CD14-positive monocyte (primary cell): ENCODE results near the gene ZNF584. TPM values are rescaled to one million over a fixed set of nuclear protein-coding genes. Genes with fewer than 3 reads are reported as not detected.
"Not testable (repeated sequence)": the region's sequence is repeated elsewhere in the genome, so short reads cannot be mapped to it uniquely, and the experiment has no call there.

ENCODE experiments used
- DNase-seq, 3 donors: peaks; one replicate each; pipeline ENCODE4 v3.0.0-alpha.2; 2011 to 2022
- H2AFZ ChIP-seq: 2 replicates; pipeline ENCODE4 v1.6.0; 2012; ENCODE audit warnings: mild to moderate bottlenecking, low read depth, low read length, inconsistent platforms; ENCODE audit not compliant: insufficient read depth, poor library complexity, severe bottlenecking
- H3K27ac ChIP-seq, 2 donors: 1 replicate in 1 of 2; 2 replicates in 1 of 2; pipeline ENCODE4 v1.5.1; 2012 to 2013; ENCODE audit warnings: low read length in 2 of 2, control low read depth in 1 of 2, inconsistent platforms in 1 of 2, low read depth in 1 of 2, mild to moderate bottlenecking in 1 of 2
- H3K27me3 ChIP-seq, 2 donors: one replicate each; pipeline versions ENCODE4 v1.6.0 to v1.6.1; 2011 to 2013; ENCODE audit warnings: low read length in 2 of 2; ENCODE audit not compliant: control insufficient read depth in 2 of 2, insufficient read depth in 2 of 2
- H3K36me3 ChIP-seq, 2 donors: replicated peaks in 1 of 2; 1 replicate in 1 of 2; 2 replicates in 1 of 2; pipeline versions ENCODE4 v1.5.1 to v1.6.1; 2012 to 2013; ENCODE audit warnings: low read length in 2 of 2, control low read depth in 1 of 2, inconsistent platforms in 1 of 2, mild to moderate bottlenecking in 1 of 2; ENCODE audit not compliant: insufficient read depth in 2 of 2, control insufficient read depth in 1 of 2
- H3K4me1 ChIP-seq, 2 donors: 1 replicate in 1 of 2; 2 replicates in 1 of 2; pipeline versions ENCODE4 v1.5.1 to v1.6.1; 2012 to 2013; ENCODE audit warnings: low read length in 2 of 2, control low read depth in 1 of 2, inconsistent platforms in 1 of 2, mild to moderate bottlenecking in 1 of 2, moderate library complexity in 1 of 2; ENCODE audit not compliant: insufficient read depth in 2 of 2, control insufficient read depth in 1 of 2
- H3K4me2 ChIP-seq: replicated peaks from 2 replicates; pipeline ENCODE3; 2012; ENCODE audit warnings: low read length, moderate library complexity, mild to moderate bottlenecking; ENCODE audit not compliant: poor library complexity, severe bottlenecking; ENCODE audit errors: extremely low read depth
- H3K4me3 ChIP-seq, 3 experiments: fragments of 200-600 bp in 1 of 3; sonication (generic) in 1 of 3; replicated peaks in 1 of 3; 1 replicate in 2 of 3; 2 replicates in 1 of 3; pipeline ENCODE4 v1.5.1; 2011 to 2013; ENCODE audit warnings: low read length in 3 of 3, mild to moderate bottlenecking in 3 of 3, control low read depth in 2 of 3, low read depth in 2 of 3, inconsistent platforms in 1 of 3, moderate library complexity in 1 of 3
- H3K79me2 ChIP-seq: 2 replicates; pipeline ENCODE4 v1.6.0; 2012; ENCODE audit warnings: mild to moderate bottlenecking, control low read depth, inconsistent platforms, low read length, moderate library complexity; ENCODE audit not compliant: insufficient read depth
- H3K9ac ChIP-seq: 2 replicates; pipeline ENCODE4 v1.6.0; 2017; ENCODE audit warnings: low read length, mild to moderate bottlenecking; ENCODE audit not compliant: insufficient read depth, poor library complexity, severe bottlenecking
- H3K9me3 ChIP-seq, 2 donors: replicated peaks in 1 of 2; 1 replicate in 1 of 2; 2 replicates in 1 of 2; pipeline versions ENCODE4 v1.5.1 to v1.6.1; 2012 to 2013; ENCODE audit warnings: low read length in 2 of 2, control low read depth in 1 of 2; ENCODE audit not compliant: control insufficient read depth in 1 of 2, insufficient read depth in 1 of 2
- H4K20me1 ChIP-seq: 2 replicates; pipeline ENCODE4 v1.6.0; 2012; ENCODE audit warnings: mild to moderate bottlenecking, low read length, control low read depth, moderate library complexity; ENCODE audit not compliant: insufficient read depth
- H3K27ac Mint-ChIP-seq, 7 donors: one replicate each; pipeline ENCODE4 v1.8.0; 2020; ENCODE audit warnings: mild to moderate bottlenecking in 7 of 7, mixed read lengths in 7 of 7, moderate library complexity in 6 of 7, inconsistent platforms in 2 of 7
- H3K27me3 Mint-ChIP-seq, 3 donors: one replicate each; pipeline ENCODE4 v1.8.0; 2021 to 2022; ENCODE audit warnings: low read depth in 3 of 3, mild to moderate bottlenecking in 3 of 3, mixed read lengths in 3 of 3, moderate library complexity in 3 of 3, inconsistent platforms in 1 of 3
- H3K36me3 Mint-ChIP-seq, 2 donors: one replicate each; pipeline ENCODE4 v1.8.0; 2020; ENCODE audit warnings: mixed read lengths in 2 of 2, inconsistent platforms in 1 of 2, mild to moderate bottlenecking in 1 of 2
- H3K4me1 Mint-ChIP-seq: one replicate; pipeline ENCODE4 v1.8.0; 2020; ENCODE audit warnings: mild to moderate bottlenecking, mixed read lengths
- H3K4me3 Mint-ChIP-seq, 2 donors: one replicate each; pipeline ENCODE4 v1.8.0; 2020; ENCODE audit warnings: mild to moderate bottlenecking in 2 of 2, mixed read lengths in 2 of 2, moderate library complexity in 1 of 2
- H3K9me3 Mint-ChIP-seq, 7 donors: one replicate each; pipeline ENCODE4 v1.8.0; 2020 to 2022; ENCODE audit warnings: mixed read lengths in 7 of 7, mild to moderate bottlenecking in 6 of 7, moderate library complexity in 6 of 7, inconsistent platforms in 2 of 7
- CTCF ChIP-seq: fragments of 200-600 bp; IDR thresholded peaks from one replicate; pipeline ENCODE4 v1.8.0; 2022; ENCODE audit warnings: antibody characterized with exemption, mild to moderate bottlenecking
- WGBS: methylation state at CpG from one replicate; pipeline ENCODE4 v1.1.5; 2013; ENCODE audit warnings: missing lambda C conversion rate; ENCODE audit not compliant: insufficient coverage; 5-methylcytosine and 5-hydroxymethylcytosine counted together
- intact Hi-C, 2 donors: fragments of 100-400 bp; cut with micrococcal nuclease; formaldehyde crosslinking; loops; one replicate each; pipeline versions ENCODE4 v1.15.0 to v1.15.1; 2023
- polyA plus RNA-seq, 3 donors: library from polyadenylated mRNA; depleted of rRNA in 1 of 3; unstranded in 2 of 3; stranded (reverse) in 1 of 3; fragments of 300-500 nt in 2 of 3; fragments of >200 nt in 1 of 3; fragmentation: Illumina TruSeq in 2 of 3; gene quantifications; 1 replicate in 2 of 3; 2 replicates in 1 of 3; pipeline ENCODE4 v1.2.3, GENCODE V29; 2012 to 2021

ZNF584 gene
- polyA plus RNA-seq, 3 donors: 1.2 to 3.1 (median 1.7) TPM

GRCh38 chr19:58400916-58401839 is 7.3 kb upstream of the ZNF584 start:
- Histone ChIP-seq H3K27ac (peak overlapping the region; percentile 3 to 55), H4K20me1 (no peaks in the 10 kb centered on the region), H3K4me1 (peaks cover 14% of the 10 kb centered on the region in 2 donors), H3K27me3 (peaks cover 0 to 18% of the 10 kb centered on the region in 2 donors), H3K36me3 (no peaks in the 10 kb centered on the region), H2AFZ (peak overlapping the region; percentile 82), H3K9me3 (no peaks in the 10 kb centered on the region), H3K4me3 (peak overlapping the region; percentile 35 to 72 (median 53)), H3K9ac (peak overlapping the region; percentile 40), H3K79me2 (no peaks in the 10 kb centered on the region), H3K4me2 (peak overlapping the region; percentile 69)
- 4% methylated on average over 61 of the region's 80 CpGs for WGBS
- Mint-ChIP-seq H3K27me3 (peaks cover 18 to 25% (median 24%) of the 10 kb centered on the region in 3 donors), H3K4me3 (peak overlapping the region; percentile 81 to 88), H3K27ac (peak overlapping the region; percentile 68 to 91 (median 78)), H3K9me3 (peaks cover 0 to 7% (median 2%) of the 10 kb centered on the region in 7 donors), H3K36me3 (no peaks in the 10 kb centered on the region), H3K4me1 (peaks cover 10% of the 10 kb centered on the region)
- intact Hi-C loops: loop anchor here in 1 of 2 donors (2.0 kb wide), 1 partner anchor 40 kb away; the partner anchor contains the start of gene ZNF132
- DNase-seq: peak; percentile 99 to 100 (median 100)
- no peak for TF ChIP-seq CTCF

GRCh38 chr19:58401840-58402421 is 6.5 kb upstream of the ZNF584 start:
- TF ChIP-seq CTCF: no peak
- no peak for DNase-seq
- peak overlapping the region; percentile 40 for H3K9ac ChIP-seq
- WGBS: 47% methylated on average over 8 of the region's 23 CpGs
- no peaks in the 10 kb centered on the region for H4K20me1 ChIP-seq
- Mint-ChIP-seq H3K27me3 (peaks cover 17 to 24% (median 19%) of the 10 kb centered on the region in 3 donors), H3K27ac (peak overlapping the region in 3 of 7 donors; percentile 68 to 90 (median 75)), H3K36me3 (no peaks in the 10 kb centered on the region), H3K4me1 (peaks cover 13% of the 10 kb centered on the region), H3K4me3 (peak overlapping the region; percentile 81 to 88), H3K9me3 (peaks cover 0 to 7% (median 2%) of the 10 kb centered on the region in 7 donors)
- peak overlapping the region; percentile 35 to 72 (median 53) for H3K4me3 ChIP-seq
- peak overlapping the region in 1 of 2 donors; percentile 55 for H3K27ac ChIP-seq
- peak overlapping the region; percentile 69 for H3K4me2 ChIP-seq
- intact Hi-C loops: loop anchor here in 1 of 2 donors (2.0 kb wide), 1 partner anchor 39 kb away; the partner anchor contains the start of gene ZNF132
- H3K9me3 ChIP-seq: no peaks in the 10 kb centered on the region
- H3K36me3 ChIP-seq: no peaks in the 10 kb centered on the region
- no peaks in the 10 kb centered on the region for H3K79me2 ChIP-seq
- peaks cover 14% of the 10 kb centered on the region in 2 donors for H3K4me1 ChIP-seq
- H2AFZ ChIP-seq: peak overlapping the region; percentile 82
- H3K27me3 ChIP-seq: peaks cover 0 to 17% of the 10 kb centered on the region in 2 donors

GRCh38 chr19:58403920-58404478 is 4.5 kb upstream of the ZNF584 start:
- DNase-seq, H3K79me2 ChIP-seq, intact Hi-C loops, H4K20me1 ChIP-seq, H3K4me3 Mint-ChIP-seq, H3K9me3 ChIP-seq, H3K27ac ChIP-seq, H3K9ac ChIP-seq, H3K9me3 Mint-ChIP-seq, H3K36me3 Mint-ChIP-seq, H3K4me2 ChIP-seq, H3K4me3 ChIP-seq, H3K27me3 Mint-ChIP-seq, H3K36me3 ChIP-seq, H3K27me3 ChIP-seq, H2AFZ ChIP-seq: not testable (repeated sequence)
- 80% methylated on average over 1 of the region's 5 CpGs for whole genome bisulfite sequencing
- peaks cover 26% of the 10 kb centered on the region for H3K4me1 Mint-ChIP-seq
- H3K4me1 ChIP-seq: peaks cover 26 to 29% of the 10 kb centered on the region in 2 donors
- peak overlapping the region in 1 of 7 donors; percentile 72 for H3K27ac Mint-ChIP-seq
